ENCODE results near the gene ST6GALNAC3. TPM values are rescaled to one million over a fixed set of nuclear protein-coding genes. Genes with fewer than 3 reads are reported as not detected.

Gene ST6GALNAC3
- total RNA-seq, 4 donors from 2014 or later = 1.00 to 5.7 (median 1.9) TPM; not detected in 1

DNA sequence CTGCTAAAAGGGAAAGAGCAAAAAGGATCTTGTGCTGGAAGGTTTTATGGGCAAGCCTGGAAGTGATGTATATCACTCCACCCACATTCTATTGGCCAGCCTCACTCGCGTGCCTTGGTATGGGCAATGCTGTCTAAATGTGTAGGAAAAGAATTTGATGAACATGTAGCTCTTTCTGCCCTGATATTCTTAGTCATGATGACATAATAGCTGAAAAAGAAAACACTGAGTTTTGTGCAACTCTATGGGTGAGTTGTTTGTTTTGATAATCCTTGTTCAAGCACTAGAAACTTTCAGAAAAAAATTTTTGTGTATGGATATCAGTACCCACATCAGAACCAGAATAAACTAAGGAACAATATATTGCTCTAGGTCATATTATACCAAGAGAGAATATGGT lies 561.2 kb downstream of the ST6GALNAC3 start:
- Histone ChIP-seq H3K27me3 (no peaks in the 10 kb centered on the region), H3K36me3 (no peaks in the 10 kb centered on the region), H3K4me3 (no peak overlapping the region), H3K27ac (no peak overlapping the region), H3K4me1 (no peaks in the 10 kb centered on the region), H3K9me3 (no peaks in the 10 kb centered on the region)
- intact Hi-C loops (cut with DNase I; ENCODE audit: low total_unique reads) (no loop called here), in situ Hi-C loops (cut with MboI; ENCODE audit: low pct_ligation_motif_present in 1 of 4, low pct_unique_long_range_greater_than_20kb in 1 of 4, low sequenced_read_pairs in 3 of 4) (no loop called here)
- DNase-seq = no peak
- WGBS, 2 donors (ENCODE audit: low coverage in 1 of 2) = 98 to 100% methylated on average over 2 of the region's 2 CpGs
- TF ChIP-seq, protein P1, sequence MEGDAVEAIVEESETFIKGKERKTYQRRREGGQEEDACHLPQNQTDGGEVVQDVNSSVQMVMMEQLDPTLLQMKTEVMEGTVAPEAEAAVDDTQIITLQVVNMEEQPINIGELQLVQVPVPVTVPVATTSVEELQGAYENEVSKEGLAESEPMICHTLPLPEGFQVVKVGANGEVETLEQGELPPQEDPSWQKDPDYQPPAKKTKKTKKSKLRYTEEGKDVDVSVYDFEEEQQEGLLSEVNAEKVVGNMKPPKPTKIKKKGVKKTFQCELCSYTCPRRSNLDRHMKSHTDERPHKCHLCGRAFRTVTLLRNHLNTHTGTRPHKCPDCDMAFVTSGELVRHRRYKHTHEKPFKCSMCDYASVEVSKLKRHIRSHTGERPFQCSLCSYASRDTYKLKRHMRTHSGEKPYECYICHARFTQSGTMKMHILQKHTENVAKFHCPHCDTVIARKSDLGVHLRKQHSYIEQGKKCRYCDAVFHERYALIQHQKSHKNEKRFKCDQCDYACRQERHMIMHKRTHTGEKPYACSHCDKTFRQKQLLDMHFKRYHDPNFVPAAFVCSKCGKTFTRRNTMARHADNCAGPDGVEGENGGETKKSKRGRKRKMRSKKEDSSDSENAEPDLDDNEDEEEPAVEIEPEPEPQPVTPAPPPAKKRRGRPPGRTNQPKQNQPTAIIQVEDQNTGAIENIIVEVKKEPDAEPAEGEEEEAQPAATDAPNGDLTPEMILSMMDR (IDR thresholded peaks at IDR 0.05) = no peak
- TF ChIP-seq POLR2A (IDR thresholded peaks at IDR 0.05) (no peak), EP300 (IDR thresholded peaks at IDR 0.05; ENCODE audit: low read depth) (no peak), POLR2AphosphoS5 (IDR thresholded peaks at IDR 0.05) (no peak)

DNA sequence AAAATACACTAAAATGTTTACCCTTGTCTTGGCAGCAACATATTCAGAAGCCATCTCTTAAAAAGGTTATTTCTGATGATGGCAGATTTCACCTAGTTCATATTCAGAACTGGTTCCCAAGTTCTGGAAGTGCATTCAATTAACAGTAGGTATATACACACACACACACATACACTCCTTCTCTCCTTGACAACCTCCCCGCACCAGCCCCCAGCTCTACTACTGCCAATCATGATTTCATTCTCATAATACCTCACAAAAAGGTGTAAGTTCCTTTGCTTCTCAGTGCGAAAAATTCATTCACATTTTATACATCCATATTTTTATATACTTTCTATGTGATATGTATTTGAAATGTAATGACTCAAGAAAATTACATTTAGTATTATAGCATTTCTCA lies 564.6 kb downstream of the ST6GALNAC3 start:
- no peaks in the 10 kb centered on the region for H3K36me3 ChIP-seq
- TF ChIP-seq POLR2A (IDR thresholded peaks at IDR 0.05) (no peak), EP300 (IDR thresholded peaks at IDR 0.05; ENCODE audit: low read depth) (no peak), POLR2AphosphoS5 (IDR thresholded peaks at IDR 0.05) (no peak)
- TF ChIP-seq, protein P1 (IDR thresholded peaks at IDR 0.05) = no peak
- in situ Hi-C loops (cut with MboI; ENCODE audit: low pct_ligation_motif_present in 1 of 4, low pct_unique_long_range_greater_than_20kb in 1 of 4, low sequenced_read_pairs in 3 of 4) (no loop called here), intact Hi-C loops (cut with DNase I; ENCODE audit: low total_unique reads) (no loop called here)
- H3K27ac ChIP-seq = no peak overlapping the region
- no peak for DNase-seq
- H3K4me1 ChIP-seq = no peaks in the 10 kb centered on the region
- H3K27me3 ChIP-seq = no peaks in the 10 kb centered on the region
- no peak overlapping the region for H3K4me3 ChIP-seq
- WGBS, 2 donors (ENCODE audit: low coverage in 1 of 2) = 89 to 93% methylated on average over 2 of the region's 2 CpGs
- H3K9me3 ChIP-seq = no peaks in the 10 kb centered on the region

DNA sequence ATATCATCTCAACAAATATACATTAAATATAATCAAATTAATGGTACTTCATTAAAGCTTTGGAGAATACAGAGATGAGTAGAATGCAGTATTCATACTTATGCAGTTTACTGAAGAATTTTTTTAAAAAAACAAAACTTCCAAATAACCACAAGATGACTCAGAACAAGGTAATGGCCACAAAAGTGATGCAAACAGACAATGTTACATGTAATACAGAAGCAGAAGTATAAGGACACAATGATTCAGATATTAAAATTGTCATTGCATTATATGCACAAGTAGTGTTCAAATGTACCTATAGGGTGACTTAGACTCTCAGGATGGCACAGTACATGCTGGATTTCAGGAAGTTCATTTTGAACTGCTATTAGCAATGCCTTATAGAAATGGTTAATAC lies 565.5 kb downstream of the ST6GALNAC3 start:
- no peaks in the 10 kb centered on the region for H3K4me1 ChIP-seq
- intact Hi-C loops (cut with DNase I; ENCODE audit: low total_unique reads) = no loop called here
- no peak overlapping the region for H3K27ac ChIP-seq
- TF ChIP-seq POLR2A (IDR thresholded peaks at IDR 0.05) = no peak
- TF ChIP-seq, protein P1 (IDR thresholded peaks at IDR 0.05) = no peak
- TF ChIP-seq EP300 (IDR thresholded peaks at IDR 0.05; ENCODE audit: low read depth) = no peak
- no peak for TF ChIP-seq POLR2AphosphoS5 (IDR thresholded peaks at IDR 0.05)
- no peak overlapping the region for H3K4me3 ChIP-seq
- no peaks in the 10 kb centered on the region for H3K27me3 ChIP-seq
- in situ Hi-C loops (cut with MboI; ENCODE audit: low pct_ligation_motif_present in 1 of 4, low pct_unique_long_range_greater_than_20kb in 1 of 4, low sequenced_read_pairs in 3 of 4) = no loop called here
- H3K36me3 ChIP-seq = no peaks in the 10 kb centered on the region
- no peak for DNase-seq
- no peaks in the 10 kb centered on the region for H3K9me3 ChIP-seq

DNA sequence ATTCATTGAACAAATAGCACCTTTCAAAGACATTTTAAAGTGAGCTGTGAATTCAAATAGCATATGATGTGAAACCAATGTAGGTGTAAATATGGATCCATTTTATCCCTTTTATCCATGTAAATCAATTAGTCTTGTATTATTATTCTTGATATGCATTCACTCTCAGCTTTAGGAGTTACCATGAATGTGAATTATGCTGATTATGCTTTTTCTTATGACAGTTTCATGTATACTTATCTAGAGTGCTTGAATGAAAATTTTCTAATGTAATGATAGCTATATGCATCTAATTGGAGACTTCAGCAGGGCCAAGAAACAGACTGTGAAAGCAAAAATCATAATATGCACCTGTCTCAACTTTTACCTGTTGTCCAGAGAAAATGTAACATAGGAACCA lies 566.2 kb downstream of the ST6GALNAC3 start:
- intact Hi-C loops (cut with DNase I; ENCODE audit: low total_unique reads) (no loop called here), in situ Hi-C loops (cut with MboI; ENCODE audit: low pct_ligation_motif_present in 1 of 4, low pct_unique_long_range_greater_than_20kb in 1 of 4, low sequenced_read_pairs in 3 of 4) (no loop called here)
- no peak overlapping the region for H3K27ac ChIP-seq

More for the DNA sequence above, 566.2 kb downstream of the ST6GALNAC3 start:
- no peak overlapping the region for H3K4me3 ChIP-seq
- H3K27me3 ChIP-seq = no peaks in the 10 kb centered on the region
- TF ChIP-seq EP300 (IDR thresholded peaks at IDR 0.05; ENCODE audit: low read depth) (no peak), POLR2A (IDR thresholded peaks at IDR 0.05) (no peak), POLR2AphosphoS5 (IDR thresholded peaks at IDR 0.05) (no peak)
- TF ChIP-seq, protein P1 (IDR thresholded peaks at IDR 0.05) = no peak
- H3K4me1 ChIP-seq = no peaks in the 10 kb centered on the region
- no peaks in the 10 kb centered on the region for H3K9me3 ChIP-seq
- DNase-seq = no peak
- no peaks in the 10 kb centered on the region for H3K36me3 ChIP-seq
